Stimulated activated CD8-positive, alpha-beta memory T cell treated with anti-CD3 and anti-CD28 coated beads, Interleukin-2, amount 100 ng/mL, for 1 hour (primary cell): ENCODE measurements around the gene TOM1L1.

Experiments
- DNase-seq, 2 donors: peaks; one replicate each; pipeline ENCODE4 v3.0.0-alpha.2; 2020; ENCODE audit warnings: low read depth in 2 of 2

The TOM1L1 gene

DNA sequence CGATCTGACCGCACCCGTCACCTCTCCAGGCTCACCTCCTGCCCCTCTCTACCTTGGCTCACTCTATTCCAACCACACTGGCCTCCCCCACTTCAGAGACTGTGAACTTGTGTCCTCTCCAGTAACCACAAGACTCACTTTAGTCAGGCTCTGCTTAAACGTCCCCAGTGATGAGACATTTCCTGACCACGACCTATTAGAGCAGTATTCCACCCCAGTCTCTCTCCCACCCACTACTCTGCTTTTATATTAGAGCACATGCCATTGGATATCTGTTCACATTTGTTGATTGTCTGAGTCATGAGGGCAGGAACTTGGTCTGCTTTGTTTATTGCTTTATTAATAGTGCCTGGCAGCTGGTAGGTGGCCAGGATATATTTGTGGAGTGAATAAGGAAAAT lies 47.7 kb downstream of the TOM1L1 start:
- no peak for DNase-seq

DNA sequence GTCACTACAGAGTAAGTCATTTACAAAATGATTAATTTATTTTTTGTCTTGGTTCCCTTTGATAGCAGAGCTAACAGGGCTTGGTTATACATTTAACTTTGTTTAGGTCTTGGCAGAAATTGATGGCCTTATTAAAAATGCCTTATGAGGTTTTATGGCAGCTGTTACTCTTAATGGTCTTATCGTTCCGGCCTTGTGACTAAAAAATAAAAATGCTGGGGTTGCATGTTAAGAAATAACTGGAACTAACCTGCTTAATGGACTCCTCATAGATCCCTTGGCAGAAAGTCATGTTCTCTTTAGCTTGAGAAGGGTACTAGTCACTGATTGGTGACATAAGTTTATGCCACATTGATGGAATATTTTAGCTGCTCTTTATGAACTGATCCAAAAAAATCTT lies 49.5 kb downstream of the TOM1L1 start:
- DNase-seq: no peak

DNA sequence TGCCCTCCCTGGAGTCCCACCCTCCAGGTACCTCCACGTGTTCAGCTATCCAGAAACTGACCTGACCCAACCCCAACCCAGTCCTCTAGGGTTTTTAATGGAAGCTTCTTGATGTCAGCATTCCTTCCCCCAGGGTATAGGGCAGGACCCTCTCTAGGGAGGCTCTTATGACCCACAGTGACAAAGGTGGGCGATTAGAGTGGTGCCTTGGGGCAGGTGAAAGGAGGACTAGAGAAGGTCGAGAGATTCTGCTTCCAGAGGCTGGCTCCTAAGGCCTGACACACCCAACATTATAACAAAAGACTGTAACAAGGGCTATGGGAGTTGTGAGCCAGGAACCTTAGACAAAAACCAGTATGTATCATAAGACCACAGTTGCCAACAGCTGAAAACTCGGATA lies 50.6 kb downstream of the TOM1L1 start:
- DNase-seq: no peak

DNA sequence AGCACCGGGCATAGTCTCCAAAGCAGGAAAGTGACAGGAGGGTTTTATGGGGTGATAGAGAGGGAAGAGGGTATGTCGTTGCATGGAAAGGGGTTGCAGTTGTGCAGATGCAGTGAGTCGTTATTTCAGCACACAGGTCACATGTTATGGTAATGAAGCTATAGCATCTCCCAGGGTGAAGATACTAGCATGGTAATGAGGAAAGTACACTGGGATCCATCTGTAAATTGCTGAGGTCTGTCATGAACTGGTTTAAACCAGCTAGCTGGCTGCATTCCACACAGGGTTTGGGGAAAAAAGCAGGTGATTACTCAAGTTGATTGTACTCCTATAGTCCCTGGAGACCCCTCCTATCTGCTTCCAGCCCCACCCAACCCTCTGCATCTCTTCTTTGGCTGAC lies 56.1 kb downstream of the TOM1L1 start:
- no peak for DNase-seq

DNA sequence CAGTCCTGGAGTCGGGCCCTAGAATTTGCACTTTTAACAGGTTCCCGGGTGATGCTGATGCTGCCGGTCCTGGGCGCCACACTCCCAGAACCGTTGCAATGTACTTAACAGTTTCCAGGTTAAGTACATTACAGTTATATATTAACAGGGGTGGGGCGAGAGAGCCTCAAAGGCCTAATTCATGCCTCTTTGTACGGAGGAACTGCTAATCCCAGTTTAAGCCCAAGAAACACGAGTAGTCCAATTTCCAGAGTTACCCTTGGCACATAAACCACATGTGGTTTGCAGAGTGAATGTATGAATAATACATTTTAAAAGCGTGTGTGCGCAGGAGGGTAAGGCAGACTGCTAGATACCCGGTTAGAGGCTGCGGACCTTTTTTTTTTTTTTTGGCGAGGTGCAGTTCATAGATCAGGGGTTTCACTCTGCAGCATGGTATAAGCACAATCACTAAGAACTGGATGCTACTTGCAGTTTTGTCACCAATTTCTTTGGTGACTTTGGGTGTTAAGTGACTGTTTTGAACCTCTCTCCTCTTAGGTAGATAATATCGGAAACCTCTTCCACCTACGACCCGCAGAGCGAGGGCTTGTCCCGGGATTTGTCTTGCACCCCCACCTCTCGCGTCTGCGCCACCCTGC lies 67.1 kb downstream of the TOM1L1 start:
- no peak for DNase-seq

DNA sequence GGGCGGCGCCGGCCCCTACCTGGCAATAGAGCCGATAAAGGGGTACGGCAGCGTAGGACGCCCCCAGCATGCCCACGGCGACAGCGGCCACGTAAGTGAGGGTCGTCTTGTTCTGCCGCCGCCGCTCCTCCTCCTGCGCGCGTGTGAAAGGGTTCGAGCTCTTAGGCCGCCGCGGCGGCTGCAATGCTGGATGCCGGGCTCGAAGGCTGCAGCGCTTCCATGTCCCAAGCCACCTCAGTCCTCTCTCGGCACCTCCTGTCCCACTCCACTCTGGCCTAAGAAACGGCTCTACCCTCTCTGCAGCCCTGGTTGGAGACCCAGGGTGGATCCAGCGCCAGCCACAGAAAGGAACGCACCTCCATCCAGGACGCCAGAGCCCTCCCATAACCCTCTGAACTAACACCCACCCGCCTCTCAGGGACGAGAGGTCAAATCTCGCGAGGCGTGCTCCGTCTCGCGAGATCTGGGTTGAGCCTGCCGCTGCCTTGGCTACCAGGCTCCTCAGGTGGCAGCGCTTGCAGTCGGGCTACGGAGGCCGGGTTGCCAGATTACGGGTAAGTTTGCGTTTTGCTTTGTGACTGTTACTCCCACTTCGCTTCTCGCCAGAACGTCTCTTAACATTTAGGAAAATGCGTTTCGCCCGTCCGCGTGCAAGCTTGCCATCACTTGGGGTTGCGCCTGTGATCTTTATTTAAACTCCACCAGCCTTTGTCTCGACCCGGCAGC lies 67.8 kb downstream of the TOM1L1 start, which contains the start of the genes COX11 and STXBP4:
Gene COX11 (minus strand): TSS at position 393 of the 726 bp plus-strand sequence. CDS start 8 bp downstream, at position 385.
Gene STXBP4 (plus strand): TSS at position 504 of the 726 bp plus-strand sequence. CDS start 17,455 bp downstream, outside the sequence.
- DNase-seq: peak; percentile 86 to 87

DNA sequence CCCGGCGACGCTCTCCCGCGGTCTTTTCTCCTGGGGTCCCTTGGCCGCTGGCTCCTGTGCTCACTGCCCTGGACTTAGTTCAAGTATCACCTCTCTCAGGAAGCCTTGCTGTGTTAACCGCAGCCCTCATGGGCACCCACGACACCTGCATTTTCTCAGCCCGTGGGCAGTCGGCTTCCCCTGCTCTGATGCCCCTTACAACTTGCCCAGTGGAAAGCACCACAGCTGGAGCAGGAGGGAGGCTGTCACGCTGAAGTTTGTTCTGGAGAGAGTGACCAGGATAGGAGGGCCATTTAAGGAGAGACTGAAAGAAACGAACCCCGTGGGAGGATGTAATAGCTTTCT lies 68.3 kb downstream of the TOM1L1 start:
- peak in 1 of 2 donors; percentile 9 for DNase-seq

DNA sequence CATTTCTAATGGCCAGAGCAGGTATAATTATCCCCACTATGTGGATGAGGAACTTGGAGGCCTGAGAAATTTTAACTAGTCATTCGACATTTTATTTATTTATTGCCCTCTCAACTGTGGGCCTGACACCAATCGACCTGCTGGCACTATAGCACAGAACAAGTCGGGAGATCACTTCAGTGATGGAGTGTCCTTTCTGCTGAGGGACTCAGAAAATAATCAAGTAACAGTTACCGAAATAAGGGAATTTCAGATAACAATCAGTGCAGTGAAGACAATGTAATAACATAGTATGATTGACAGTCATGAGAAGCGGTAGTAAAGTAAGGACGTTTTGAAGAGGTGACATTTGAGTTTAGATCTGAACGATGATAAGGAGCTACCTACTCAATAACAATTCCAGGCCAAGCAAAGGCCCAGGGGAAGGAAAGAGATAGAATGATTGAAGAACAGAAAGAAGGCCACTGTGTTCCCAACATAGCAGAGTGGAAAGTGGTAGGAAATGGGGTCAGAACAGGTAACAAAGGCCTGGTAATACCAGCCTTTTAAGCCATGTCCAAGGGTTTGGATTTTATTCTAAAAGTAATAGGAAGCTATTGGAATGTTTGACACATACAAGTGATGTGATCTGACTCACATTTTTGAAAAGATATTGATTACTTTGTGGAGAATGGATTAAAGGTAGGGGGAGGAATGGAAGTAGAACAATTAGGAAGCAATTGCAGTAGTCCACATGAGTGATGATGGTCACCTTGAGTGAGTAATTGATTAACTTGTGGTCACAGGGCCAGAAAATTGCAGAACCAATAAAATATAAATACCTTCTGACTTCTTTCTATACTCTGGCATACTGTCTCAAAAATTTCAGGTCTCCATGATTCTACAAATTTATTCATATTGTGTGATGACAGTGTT lies 69.3 kb downstream of the TOM1L1 start:
- DNase-seq: no peak

DNA sequence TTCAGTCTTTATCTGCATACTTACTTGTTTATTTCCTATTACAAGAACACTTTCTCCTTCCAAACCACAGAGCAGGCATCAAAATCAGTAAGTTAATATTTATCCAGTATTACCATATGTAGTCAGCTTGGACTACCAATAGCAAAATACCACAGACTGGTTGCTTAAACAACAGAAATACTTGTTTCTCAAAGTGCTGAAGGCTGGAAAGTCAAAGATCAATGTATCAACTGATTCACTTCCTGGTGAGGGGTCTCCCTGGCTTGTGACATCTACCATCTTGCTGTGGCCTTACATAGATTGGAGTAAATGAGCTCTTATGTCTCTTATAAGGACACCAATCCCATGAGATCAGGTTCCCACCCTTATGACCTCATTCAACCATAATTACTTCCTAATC lies 70.5 kb downstream of the TOM1L1 start:
- no peak for DNase-seq

DNA sequence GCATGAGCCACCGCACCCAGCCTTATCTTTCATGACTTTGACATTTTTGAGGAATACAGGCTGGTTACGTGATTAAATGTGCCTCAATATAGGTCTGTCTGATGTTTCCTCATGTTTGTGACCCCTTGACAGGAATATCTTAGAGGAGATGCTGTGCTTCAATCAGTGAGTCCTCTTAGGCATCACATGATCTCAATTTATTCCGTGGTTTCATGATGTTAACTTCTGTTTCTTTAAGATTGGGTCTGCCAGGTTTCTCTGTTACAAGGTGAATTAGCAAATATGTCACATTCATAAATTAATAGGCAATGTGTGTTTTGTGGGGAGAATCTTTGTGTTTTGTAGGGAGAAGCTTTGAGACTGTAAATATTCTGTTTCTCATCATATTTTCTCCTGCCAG lies 71.2 kb downstream of the TOM1L1 start:
- no peak for DNase-seq

DNA sequence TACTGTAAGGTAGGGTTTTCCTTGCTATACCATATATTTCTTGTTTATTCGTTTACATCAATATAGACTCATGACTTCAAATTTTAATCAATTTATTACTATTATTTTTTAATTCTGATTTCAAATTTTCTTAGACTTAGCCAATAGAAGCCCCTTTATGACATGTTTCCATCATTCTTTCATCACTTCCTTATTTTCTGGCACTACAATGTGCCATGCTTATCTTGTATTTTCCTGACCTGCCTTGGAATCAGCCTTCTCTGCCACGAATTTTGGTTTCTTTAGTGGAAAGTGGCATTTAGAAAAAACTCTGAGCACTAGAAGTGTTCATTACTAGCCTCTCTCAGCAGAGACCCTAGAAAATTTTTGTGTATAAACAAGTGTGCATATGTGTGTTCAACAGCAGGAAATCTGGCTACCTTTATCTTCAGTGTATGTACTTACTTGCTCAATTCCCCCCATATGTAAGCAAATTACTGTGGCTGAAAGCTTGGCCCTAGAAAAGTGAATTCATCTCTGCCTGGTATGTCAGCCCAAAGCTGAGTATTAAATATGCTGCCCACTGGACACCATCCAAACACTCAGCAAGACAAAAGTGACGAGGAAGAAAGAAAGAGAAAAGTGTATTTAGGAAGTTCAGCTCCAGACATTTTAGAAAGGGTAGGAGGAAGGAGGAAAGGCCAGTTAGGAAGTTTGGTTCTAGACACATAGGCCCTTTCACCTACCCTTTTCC lies 71.9 kb downstream of the TOM1L1 start:
- no peak for DNase-seq

DNA sequence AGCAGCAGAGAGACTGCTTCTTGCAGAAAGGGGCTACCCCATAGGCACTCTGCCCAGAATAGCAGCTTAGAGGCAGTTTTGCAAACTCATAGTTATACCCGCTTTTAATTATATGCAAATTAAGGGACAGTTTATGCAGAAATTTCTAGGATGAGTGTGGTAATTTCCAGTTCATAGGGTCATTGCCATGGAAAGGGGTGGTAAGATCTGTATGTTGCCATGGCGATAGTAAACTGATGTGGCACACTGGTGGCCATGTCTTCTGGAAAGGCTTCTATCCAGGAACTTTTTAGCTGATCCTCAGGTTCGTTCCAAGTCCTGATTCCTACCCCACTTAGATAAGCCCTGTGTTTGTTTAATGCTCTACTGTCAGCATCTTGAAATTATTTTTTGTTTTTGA lies 74.1 kb downstream of the TOM1L1 start:
- DNase-seq: no peak

DNA sequence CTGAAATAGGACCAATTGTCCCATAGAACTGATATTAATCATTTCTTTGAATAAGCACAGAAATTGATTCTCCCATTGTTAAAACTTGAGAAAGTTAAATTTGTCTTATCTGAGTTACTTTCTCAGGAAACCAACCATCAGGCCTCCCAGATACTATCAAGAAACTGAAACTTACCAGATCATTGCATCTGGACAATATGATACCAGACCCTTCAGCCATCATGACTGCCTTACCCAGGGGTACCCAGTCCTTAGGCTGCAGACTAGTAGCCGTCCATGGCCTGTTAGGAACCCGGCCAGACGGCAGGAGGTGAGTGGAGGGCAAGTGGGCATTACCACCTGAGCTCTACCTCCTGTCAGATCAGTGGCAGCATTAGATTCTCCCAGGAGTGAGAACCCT lies 75.7 kb downstream of the TOM1L1 start:
- no peak for DNase-seq

DNA sequence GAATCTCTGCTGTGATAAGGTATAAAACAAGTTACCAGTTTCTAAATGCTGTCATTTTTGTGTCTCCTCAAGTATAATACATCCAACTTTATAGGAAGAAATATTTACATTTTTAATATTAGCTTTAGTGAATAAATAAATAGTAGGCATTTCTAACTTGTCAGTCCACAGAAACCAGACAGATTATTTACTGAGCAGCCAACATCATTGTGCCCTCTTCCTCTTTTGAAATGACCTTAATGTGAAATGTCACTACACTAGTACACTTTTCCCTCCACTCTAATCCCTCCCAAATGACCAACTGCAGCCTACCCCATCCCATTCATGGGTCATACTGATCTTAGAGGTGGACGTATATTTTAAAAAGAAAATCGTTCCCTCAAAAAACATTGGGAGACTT lies 77.1 kb downstream of the TOM1L1 start:
- no peak for DNase-seq

DNA sequence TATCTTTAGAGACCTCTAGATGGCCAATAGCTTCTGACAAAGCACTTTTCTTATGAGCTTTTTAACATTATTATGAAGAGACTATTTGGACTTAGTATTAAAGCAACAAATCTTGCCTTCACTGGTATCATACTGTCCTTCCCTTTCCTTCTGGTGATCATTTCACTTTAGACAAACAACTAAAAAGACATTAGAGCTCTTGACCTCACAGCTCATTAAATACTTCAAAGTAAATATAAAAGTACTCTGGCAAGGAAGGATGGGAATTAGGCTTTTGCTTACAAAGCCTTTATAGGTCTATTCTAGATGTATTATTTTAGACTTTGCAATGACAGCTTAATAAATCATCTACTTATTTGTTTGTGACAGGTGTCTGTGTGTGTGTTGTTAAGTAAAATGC lies 79.0 kb downstream of the TOM1L1 start:
- DNase-seq: no peak

DNA sequence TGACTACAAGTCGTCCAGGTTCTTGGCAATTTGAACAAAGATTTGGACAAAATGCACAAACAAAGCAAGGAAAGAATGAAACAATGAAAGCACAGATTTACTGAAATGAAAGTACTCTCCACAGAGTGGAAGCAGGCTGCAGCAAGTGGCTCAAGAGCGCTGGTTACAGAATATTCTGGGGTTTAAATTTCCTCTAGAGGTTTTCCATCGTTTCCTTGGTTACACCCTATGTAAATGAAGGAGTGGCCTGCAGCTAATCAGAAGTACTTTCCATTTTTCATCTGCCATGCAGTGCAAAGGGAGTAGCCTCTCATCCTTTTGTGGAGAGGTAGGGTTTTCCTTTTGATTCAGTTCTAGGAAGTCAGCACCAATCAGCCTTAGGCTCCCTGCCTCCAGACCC lies 79.7 kb downstream of the TOM1L1 start:
- no peak for DNase-seq

DNA sequence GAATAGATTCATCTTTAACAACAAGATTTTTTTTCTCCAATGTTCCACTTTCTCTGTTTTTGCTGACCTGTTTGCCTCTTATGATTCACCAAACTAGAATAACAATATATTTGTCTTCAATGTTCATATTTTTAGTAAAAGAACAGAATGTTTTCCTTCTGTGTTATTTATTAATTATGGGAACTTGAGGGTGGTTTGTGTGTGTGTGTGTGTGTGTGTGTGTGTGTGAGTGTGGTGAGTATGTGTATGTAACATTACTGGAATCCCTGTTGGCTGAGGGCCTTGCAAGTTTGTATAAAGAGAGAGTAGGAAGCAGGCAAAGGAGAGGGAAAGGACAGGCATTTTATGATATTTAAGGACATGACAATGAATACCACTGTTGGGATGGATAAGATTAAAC lies 81.7 kb downstream of the TOM1L1 start:
- DNase-seq: no peak

DNA sequence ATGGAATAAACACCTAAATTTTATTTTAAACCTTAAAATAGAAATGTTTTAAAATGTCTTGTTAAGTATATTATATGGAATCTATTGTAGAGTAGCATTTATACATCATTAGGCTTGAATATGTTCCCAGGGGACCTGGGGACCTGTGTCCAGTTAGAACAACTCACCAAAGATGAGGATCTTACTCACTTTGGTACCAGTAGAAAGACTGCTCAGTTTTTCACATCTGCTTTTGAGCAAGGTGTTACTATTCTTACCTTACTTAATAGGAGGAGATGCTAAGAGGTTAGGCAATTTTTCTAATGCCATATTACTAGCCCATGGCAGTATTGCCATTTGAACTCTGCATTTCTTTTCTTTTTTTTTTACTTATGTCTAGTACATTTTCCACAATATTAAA lies 82.6 kb downstream of the TOM1L1 start:
- DNase-seq: no peak

DNA sequence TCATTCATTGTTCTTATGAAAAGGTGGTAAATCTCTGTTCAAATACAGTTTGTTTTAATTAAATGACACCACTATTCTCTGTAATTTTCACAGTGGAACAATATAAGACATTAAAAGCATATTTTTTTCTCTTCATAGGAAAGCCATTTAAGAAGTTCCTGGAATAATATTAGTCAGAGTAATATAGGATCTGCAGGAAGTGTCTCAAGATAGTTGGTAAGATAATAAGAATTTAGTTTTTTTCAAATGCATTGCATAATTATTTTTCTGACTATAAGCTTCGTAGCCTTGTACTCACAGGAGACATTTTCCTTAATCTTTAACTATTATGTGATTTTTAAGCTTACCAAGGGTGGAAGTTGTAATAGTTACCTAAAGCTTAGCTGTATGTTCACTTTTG lies 84.8 kb downstream of the TOM1L1 start:
- DNase-seq: no peak

DNA sequence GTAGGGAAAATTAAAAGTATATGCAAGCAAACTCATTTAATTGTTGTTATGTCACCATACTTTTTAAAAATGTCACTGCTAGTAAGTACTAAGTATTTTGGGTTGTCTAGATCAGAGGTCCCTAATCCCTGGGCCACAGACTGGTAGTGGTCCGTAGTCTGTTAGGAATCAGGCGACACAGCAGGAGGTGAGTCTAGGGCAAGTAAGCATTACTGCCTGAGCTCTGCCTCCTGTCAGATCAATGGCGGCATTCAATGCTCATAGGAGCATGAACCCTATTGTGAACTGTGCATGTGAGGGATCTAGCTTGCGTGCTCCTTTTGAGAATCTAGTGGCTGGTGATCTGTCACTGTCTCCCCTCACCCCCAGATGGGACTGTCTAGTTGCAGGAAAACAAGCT lies 89.5 kb downstream of the TOM1L1 start:
- DNase-seq: no peak

DNA sequence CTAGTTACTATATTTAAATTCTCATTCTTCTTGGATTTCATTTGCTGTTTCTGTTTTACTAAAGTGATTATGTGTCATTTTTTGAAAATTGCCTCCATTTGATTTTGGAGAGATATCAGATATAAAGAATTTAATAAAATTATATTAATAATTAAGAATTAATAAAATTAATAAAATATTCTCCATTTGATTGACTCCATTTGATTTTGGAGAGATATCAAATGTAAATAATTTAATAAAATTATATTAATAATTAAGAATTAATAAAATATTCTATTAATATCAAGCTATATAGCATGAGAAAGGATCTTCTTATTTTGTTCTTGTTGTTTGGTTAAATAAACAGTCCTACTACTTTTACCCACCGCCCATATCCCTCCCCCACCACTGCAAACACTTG lies 90.9 kb downstream of the TOM1L1 start:
- no peak for DNase-seq
